ENCODE data around the gene RAB7A.
A peak's percentile ranks its signal among the peaks of the same experiment; 100 is the strongest.

Gene RAB7A

GRCh38 chr3:128786434-128787020 lies 60.5 kb downstream of the RAB7A start:
- H3K27me3 ChIP-seq (ENCODE audit: insufficient read depth, low read length, poor library complexity): no peaks in the 10 kb centered on the region
- H3K27ac ChIP-seq (ENCODE audit: low read depth, low read length): no peak overlapping the region
- H4K8ac ChIP-seq (ENCODE audit: low read depth, low read length): no peak overlapping the region
- H2BK15ac ChIP-seq (replicated peaks; ENCODE audit: low read depth): no peak overlapping the region
- H3K9ac ChIP-seq (ENCODE audit: low read length): no peak overlapping the region
- no peak overlapping the region for H3K4me3 ChIP-seq (ENCODE audit: low read length)
- H3K56ac ChIP-seq (ENCODE audit: low read length): no peak overlapping the region
- peaks cover 35% of the 10 kb centered on the region for H3K79me1 ChIP-seq (ENCODE audit: low read length)
- no peak overlapping the region for H2BK120ac ChIP-seq (ENCODE audit: low read depth, low read length)
- no peak overlapping the region for H3K23ac ChIP-seq (ENCODE audit: low read length)
- no peak for DNase-seq
- peaks cover 53% of the 10 kb centered on the region for H3K79me2 ChIP-seq (ENCODE audit: control insufficient read depth, insufficient read depth, low read length)
- H4K5ac ChIP-seq (ENCODE audit: low read length): no peak overlapping the region
- no peak overlapping the region for H2BK5ac ChIP-seq (ENCODE audit: low read length)
- no peak overlapping the region for H2AK5ac ChIP-seq (ENCODE audit: low read length)
- no peak overlapping the region for H3K18ac ChIP-seq (ENCODE audit: low read length)
- no peak overlapping the region for H3K4ac ChIP-seq (ENCODE audit: low read depth, low read length)
- H3K4me2 ChIP-seq (ENCODE audit: low read length): no peak overlapping the region
- H3K36me3 ChIP-seq (ENCODE audit: control insufficient read depth, insufficient read depth, low read length): no peaks in the 10 kb centered on the region
- peaks cover 3% of the 10 kb centered on the region for H3K4me1 ChIP-seq (ENCODE audit: control insufficient read depth, low read depth, low read length)
- no CpG with 5 or more reads among the region's 3 CpGs for WGBS (ENCODE audit: extremely low coverage, insufficient coverage, low lambda C conversion rate)

- no CpG with 5 or more reads among the region's 12 CpGs for WGBS (ENCODE audit: extremely low coverage, insufficient coverage, low lambda C conversion rate)
- DNase-seq: peak; percentile 71
Measured at GRCh38 chr3:128787256-128788253, 61.6 kb downstream of the RAB7A start.

GRCh38 chr3:128788268-128788869 lies 62.4 kb downstream of the RAB7A start:
- no peak overlapping the region for H2BK5ac ChIP-seq (ENCODE audit: low read length)
- H3K56ac ChIP-seq (ENCODE audit: low read length): no peak overlapping the region
- no peak overlapping the region for H3K18ac ChIP-seq (ENCODE audit: low read length)
- H3K27ac ChIP-seq (ENCODE audit: low read depth, low read length): no peak overlapping the region
- peaks cover 45% of the 10 kb centered on the region for H3K79me2 ChIP-seq (ENCODE audit: control insufficient read depth, insufficient read depth, low read length)
- peaks cover 3% of the 10 kb centered on the region for H3K4me1 ChIP-seq (ENCODE audit: control insufficient read depth, low read depth, low read length)
- WGBS (ENCODE audit: extremely low coverage, insufficient coverage, low lambda C conversion rate): no CpG with 5 or more reads among the region's 5 CpGs
- no peak overlapping the region for H3K23ac ChIP-seq (ENCODE audit: low read length)
- no peak overlapping the region for H4K5ac ChIP-seq (ENCODE audit: low read length)
- H3K4ac ChIP-seq (ENCODE audit: low read depth, low read length): no peak overlapping the region
- no peak for DNase-seq
- no peak overlapping the region for H3K9ac ChIP-seq (ENCODE audit: low read length)
- no peaks in the 10 kb centered on the region for H3K36me3 ChIP-seq (ENCODE audit: control insufficient read depth, insufficient read depth, low read length)
- H3K4me2 ChIP-seq (ENCODE audit: low read length): no peak overlapping the region
- no peak overlapping the region for H3K4me3 ChIP-seq (ENCODE audit: low read length)
- peaks cover 31% of the 10 kb centered on the region for H3K79me1 ChIP-seq (ENCODE audit: low read length)
- no peak overlapping the region for H2AK5ac ChIP-seq (ENCODE audit: low read length)
- H2BK120ac ChIP-seq (ENCODE audit: low read depth, low read length): no peak overlapping the region
- H2BK15ac ChIP-seq (replicated peaks; ENCODE audit: low read depth): no peak overlapping the region
- no peaks in the 10 kb centered on the region for H3K27me3 ChIP-seq (ENCODE audit: insufficient read depth, low read length, poor library complexity)
- no peak overlapping the region for H4K8ac ChIP-seq (ENCODE audit: low read depth, low read length)

More at GRCh38 chr3:128787256-128788253, 61.6 kb downstream of the RAB7A start:
- no peak overlapping the region for H2BK5ac ChIP-seq (ENCODE audit: low read length)
- H3K4ac ChIP-seq (ENCODE audit: low read depth, low read length): no peak overlapping the region
- no peak overlapping the region for H3K27ac ChIP-seq (ENCODE audit: low read depth, low read length)
- no peak overlapping the region for H4K5ac ChIP-seq (ENCODE audit: low read length)
- H3K79me1 ChIP-seq (ENCODE audit: low read length): peaks cover 35% of the 10 kb centered on the region
- H3K4me3 ChIP-seq (ENCODE audit: low read length): no peak overlapping the region
- no peak overlapping the region for H3K18ac ChIP-seq (ENCODE audit: low read length)
- H3K4me1 ChIP-seq (ENCODE audit: control insufficient read depth, low read depth, low read length): peaks cover 3% of the 10 kb centered on the region
- no peaks in the 10 kb centered on the region for H3K27me3 ChIP-seq (ENCODE audit: insufficient read depth, low read length, poor library complexity)
- H3K4me2 ChIP-seq (ENCODE audit: low read length): no peak overlapping the region
- H3K79me2 ChIP-seq (ENCODE audit: control insufficient read depth, insufficient read depth, low read length): peaks cover 51% of the 10 kb centered on the region
- H4K8ac ChIP-seq (ENCODE audit: low read depth, low read length): no peak overlapping the region
- H2AK5ac ChIP-seq (ENCODE audit: low read length): no peak overlapping the region
- no peak overlapping the region for H3K23ac ChIP-seq (ENCODE audit: low read length)
- no peak overlapping the region for H2BK120ac ChIP-seq (ENCODE audit: low read depth, low read length)
- H2BK15ac ChIP-seq (replicated peaks; ENCODE audit: low read depth): no peak overlapping the region
- no peak overlapping the region for H3K56ac ChIP-seq (ENCODE audit: low read length)
- H3K36me3 ChIP-seq (ENCODE audit: control insufficient read depth, insufficient read depth, low read length): no peaks in the 10 kb centered on the region
- H3K9ac ChIP-seq (ENCODE audit: low read length): no peak overlapping the region

GRCh38 chr3:128794067-128794768 lies 68.2 kb downstream of the RAB7A start:
- H3K36me3 ChIP-seq (ENCODE audit: control insufficient read depth, insufficient read depth, low read length): peaks cover 8% of the 10 kb centered on the region
- no peak overlapping the region for H2BK15ac ChIP-seq (replicated peaks; ENCODE audit: low read depth)
- H3K79me2 ChIP-seq (ENCODE audit: control insufficient read depth, insufficient read depth, low read length): peaks cover 13% of the 10 kb centered on the region
- DNase-seq: peak; percentile 35
- peaks cover 18% of the 10 kb centered on the region for H3K79me1 ChIP-seq (ENCODE audit: low read length)
- H2BK120ac ChIP-seq (ENCODE audit: low read depth, low read length): no peak overlapping the region
- H3K4ac ChIP-seq (ENCODE audit: low read depth, low read length): no peak overlapping the region
- H3K18ac ChIP-seq (ENCODE audit: low read length): no peak overlapping the region
- H2AK5ac ChIP-seq (ENCODE audit: low read length): no peak overlapping the region
- H3K27ac ChIP-seq (ENCODE audit: low read depth, low read length): no peak overlapping the region
- no peaks in the 10 kb centered on the region for H3K4me1 ChIP-seq (ENCODE audit: control insufficient read depth, low read depth, low read length)
- H2BK5ac ChIP-seq (ENCODE audit: low read length): no peak overlapping the region
- no CpG with 5 or more reads among the region's 2 CpGs for WGBS (ENCODE audit: extremely low coverage, insufficient coverage, low lambda C conversion rate)
- no peak overlapping the region for H3K56ac ChIP-seq (ENCODE audit: low read length)
- H3K4me3 ChIP-seq (ENCODE audit: low read length): no peak overlapping the region
- no peak overlapping the region for H3K9ac ChIP-seq (ENCODE audit: low read length)
- H4K8ac ChIP-seq (ENCODE audit: low read depth, low read length): no peak overlapping the region
- no peak overlapping the region for H3K4me2 ChIP-seq (ENCODE audit: low read length)
- no peaks in the 10 kb centered on the region for H3K27me3 ChIP-seq (ENCODE audit: insufficient read depth, low read length, poor library complexity)
- H4K5ac ChIP-seq (ENCODE audit: low read length): no peak overlapping the region
- no peak overlapping the region for H3K23ac ChIP-seq (ENCODE audit: low read length)

GRCh38 chr3:128794770-128795649 lies 69.0 kb downstream of the RAB7A start:
- H2AK5ac ChIP-seq (ENCODE audit: low read length): no peak overlapping the region
- H3K27ac ChIP-seq (ENCODE audit: low read depth, low read length): no peak overlapping the region
- peak; percentile 83 for DNase-seq
- H3K4me3 ChIP-seq (ENCODE audit: low read length): no peak overlapping the region
- H3K4me1 ChIP-seq (ENCODE audit: control insufficient read depth, low read depth, low read length): no peaks in the 10 kb centered on the region
- no peak overlapping the region for H4K8ac ChIP-seq (ENCODE audit: low read depth, low read length)
- H3K36me3 ChIP-seq (ENCODE audit: control insufficient read depth, insufficient read depth, low read length): peaks cover 9% of the 10 kb centered on the region
- no peak overlapping the region for H3K56ac ChIP-seq (ENCODE audit: low read length)
- no peak overlapping the region for H3K4ac ChIP-seq (ENCODE audit: low read depth, low read length)
- no peak overlapping the region for H3K9ac ChIP-seq (ENCODE audit: low read length)
- no peak overlapping the region for H4K5ac ChIP-seq (ENCODE audit: low read length)
- peaks cover 10% of the 10 kb centered on the region for H3K79me2 ChIP-seq (ENCODE audit: control insufficient read depth, insufficient read depth, low read length)
- no peaks in the 10 kb centered on the region for H3K27me3 ChIP-seq (ENCODE audit: insufficient read depth, low read length, poor library complexity)
- no peak overlapping the region for H2BK120ac ChIP-seq (ENCODE audit: low read depth, low read length)
- H3K79me1 ChIP-seq (ENCODE audit: low read length): peaks cover 18% of the 10 kb centered on the region
- H2BK5ac ChIP-seq (ENCODE audit: low read length): no peak overlapping the region
- no peak overlapping the region for H3K18ac ChIP-seq (ENCODE audit: low read length)
- H3K4me2 ChIP-seq (ENCODE audit: low read length): no peak overlapping the region
- no CpG with 5 or more reads among the region's 8 CpGs for WGBS (ENCODE audit: extremely low coverage, insufficient coverage, low lambda C conversion rate)
- H3K23ac ChIP-seq (ENCODE audit: low read length): no peak overlapping the region
- no peak overlapping the region for H2BK15ac ChIP-seq (replicated peaks; ENCODE audit: low read depth)
